GM03348 (cell line): ENCODE results near the gene MYOCD.

ENCODE experiments used
- DNase-seq: peaks from one replicate; pipeline ENCODE4 v3.0.0; 2012; ENCODE audit warnings: low spot score

Gene MYOCD

GRCh38 chr17:12765548-12765947, 99.9 kb downstream of the MYOCD start:
- peak; percentile 68 for DNase-seq

GRCh38 chr17:12768255-12768654, 102.6 kb downstream of the MYOCD start:
- DNase-seq = no peak

GRCh38 chr17:12769981-12770380, 104.3 kb downstream of the MYOCD start:
- no peak for DNase-seq

GRCh38 chr17:12773153-12773552, 107.5 kb downstream of the MYOCD start:
- DNase-seq = no peak

GRCh38 chr17:12789075-12789480, 123.4 kb downstream of the MYOCD start:
- DNase-seq = no peak

GRCh38 chr17:12789481-12790248, 124.0 kb downstream of the MYOCD start, which contains the start of gene ARHGAP44:
ARHGAP44 (plus strand) TSS chr17:12789498; CDS start chr17:12789839, 341 bp downstream.
- DNase-seq = peak; percentile 91

GRCh38 chr17:12790249-12791106, 124.8 kb downstream of the MYOCD start:
- DNase-seq = no peak

GRCh38 chr17:12794919-12795532, 129.3 kb downstream of the MYOCD start:
- DNase-seq = no peak

- DNase-seq = no peak
Measured at GRCh38 chr17:12800855-12801365, 135.2 kb downstream of the MYOCD start.

- no peak for DNase-seq
Measured at GRCh38 chr17:12806630-12807029, 140.9 kb downstream of the MYOCD start.

- DNase-seq = no peak
Measured at GRCh38 chr17:12808723-12809122, 143.0 kb downstream of the MYOCD start.

- DNase-seq = no peak
Measured at GRCh38 chr17:12812877-12813276, 147.2 kb downstream of the MYOCD start.

- no peak for DNase-seq
Measured at GRCh38 chr17:12813664-12814063, 148.0 kb downstream of the MYOCD start.

GRCh38 chr17:12814718-12815117, 149.0 kb downstream of the MYOCD start:
- DNase-seq = no peak

- DNase-seq = no peak
Measured at GRCh38 chr17:12815642-12816141, 150.0 kb downstream of the MYOCD start.
